Amniotic epithelial cell (primary cell): ENCODE results near the gene RANBP10.
"Not testable (repeated sequence)": the region's sequence is repeated elsewhere in the genome, so short reads cannot be mapped to it uniquely, and the experiment has no call there.

Experiments used
- DNase-seq: peaks from one replicate; pipeline ENCODE4 v3.0.0-alpha.2; 2010; ENCODE audit warnings: low read depth

The RANBP10 gene

GRCh38 chr16:67713647-67714273 is 92.6 kb downstream of the RANBP10 start:
- DNase-seq, result no peak

GRCh38 chr16:67710607-67711006 is 95.8 kb downstream of the RANBP10 start:
- no peak for DNase-seq

GRCh38 chr16:67709050-67709449 is 97.3 kb downstream of the RANBP10 start:
- no peak for DNase-seq

- no peak for DNase-seq
These were observed 98.0 kb downstream of the RANBP10 start for GRCh38 chr16:67708368-67708771.

GRCh38 chr16:67707790-67708189 is 98.6 kb downstream of the RANBP10 start:
- no peak for DNase-seq

- no peak for DNase-seq
These were observed 99.2 kb downstream of the RANBP10 start for GRCh38 chr16:67707210-67707609.

GRCh38 chr16:67704110-67704509 is 102.2 kb downstream of the RANBP10 start:
- DNase-seq, result no peak

- no peak for DNase-seq
These were observed 102.7 kb downstream of the RANBP10 start for GRCh38 chr16:67703626-67704025.

GRCh38 chr16:67702130-67702529 is 104.2 kb downstream of the RANBP10 start:
- no peak for DNase-seq

GRCh38 chr16:67701420-67701819 is 104.9 kb downstream of the RANBP10 start:
- DNase-seq, result no peak

- no peak for DNase-seq
These were observed 107.1 kb downstream of the RANBP10 start for GRCh38 chr16:67699265-67699664.

GRCh38 chr16:67697422-67698185 is 108.8 kb downstream of the RANBP10 start:
- no peak for DNase-seq

- no peak for DNase-seq
These were observed 111.7 kb downstream of the RANBP10 start for GRCh38 chr16:67694611-67695010.

- DNase-seq, result not testable (repeated sequence)
These were observed 112.7 kb downstream of the RANBP10 start for GRCh38 chr16:67693517-67694285.

- no peak for DNase-seq
These were observed 120.8 kb downstream of the RANBP10 start for GRCh38 chr16:67685388-67686112.

GRCh38 chr16:67683767-67684166 is 122.6 kb downstream of the RANBP10 start:
- no peak for DNase-seq

- no peak for DNase-seq
These were observed 126.1 kb downstream of the RANBP10 start for GRCh38 chr16:67679935-67680897.

- DNase-seq, result no peak
These were observed 127.9 kb downstream of the RANBP10 start for GRCh38 chr16:67678354-67679023.

GRCh38 chr16:67677712-67678111 is 128.6 kb downstream of the RANBP10 start:
- DNase-seq, result no peak

- no peak for DNase-seq
These were observed 129.4 kb downstream of the RANBP10 start for GRCh38 chr16:67676939-67677338.
